HG03060 (cell line): ENCODE measurements around the gene KIAA1549.
A peak's percentile ranks its signal among the peaks of the same experiment; 100 is the strongest.

Experiments used
- ATAC-seq: cut with Tn5 transposase; IDR thresholded peaks from one replicate; pipeline ENCODE4 v1.9.1; 2021; ENCODE audit warnings: low read depth, moderate number of reproducible peaks; ENCODE audit not compliant: unreplicated experiment

Gene KIAA1549

DNA sequence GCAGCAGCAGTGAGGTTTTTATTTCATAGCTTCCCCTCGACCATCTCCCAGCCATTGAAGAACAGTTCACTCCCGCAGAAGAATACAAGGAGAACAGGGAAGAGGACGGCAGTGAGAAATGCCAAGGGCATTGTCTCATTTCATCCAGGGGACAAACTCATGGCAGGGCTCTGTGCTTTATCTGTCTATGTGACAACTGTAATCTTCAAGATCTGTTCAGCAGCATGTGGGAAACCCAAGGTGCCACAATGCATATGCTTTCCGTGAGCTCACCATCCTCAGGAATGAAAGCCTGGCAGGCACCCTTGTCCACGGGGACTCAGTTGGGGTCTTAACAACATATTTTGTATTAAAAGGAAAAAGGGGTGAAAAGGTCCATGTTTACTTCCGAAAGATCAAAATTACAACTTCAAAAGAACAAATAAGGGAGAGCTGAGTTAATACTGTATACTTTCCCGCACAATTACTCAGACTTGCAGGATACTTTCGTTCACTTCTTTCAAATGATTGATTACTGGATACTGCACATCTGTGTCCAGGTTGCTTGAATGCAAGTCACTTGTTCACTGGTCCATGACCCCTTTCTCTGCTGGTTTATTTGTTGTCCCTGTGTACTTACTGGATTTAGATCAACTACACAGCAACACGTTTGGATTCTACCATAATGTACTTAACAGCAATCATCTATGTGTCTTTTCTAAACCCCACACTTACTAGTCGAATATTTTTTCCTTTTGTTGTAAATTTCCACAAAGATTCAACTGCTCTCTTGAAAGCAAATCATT lies 93.1 kb downstream of the KIAA1549 start:
- ATAC-seq = no peak

GRCh38 chr7:138887085-138887710 lies 94.0 kb downstream of the KIAA1549 start:
- ATAC-seq = no peak

- peak; percentile 82 for ATAC-seq
These were observed 94.7 kb downstream of the KIAA1549 start for GRCh38 chr7:138886501-138886917.

- ATAC-seq = no peak
These were observed 95.6 kb downstream of the KIAA1549 start for GRCh38 chr7:138885383-138886147.

DNA sequence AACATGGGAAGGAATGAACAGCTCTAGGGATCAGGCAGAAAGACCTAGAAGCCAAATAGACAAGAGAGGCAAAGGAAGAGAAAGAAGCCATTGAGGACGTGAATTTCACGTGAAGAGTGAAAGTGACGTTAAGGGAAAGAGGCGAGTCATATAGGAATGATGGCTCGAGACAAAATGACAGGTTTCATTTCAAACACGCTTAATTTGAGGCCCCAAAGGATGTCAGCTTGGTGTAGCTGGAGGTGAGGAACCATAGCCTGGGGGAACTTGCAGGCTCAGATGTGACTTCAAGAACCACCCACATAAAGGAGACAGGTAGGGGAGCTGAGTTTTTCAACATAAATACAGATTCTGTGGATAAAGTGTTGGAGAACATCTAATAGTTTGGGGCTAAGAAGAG lies 98.9 kb downstream of the KIAA1549 start:
- no peak for ATAC-seq

DNA sequence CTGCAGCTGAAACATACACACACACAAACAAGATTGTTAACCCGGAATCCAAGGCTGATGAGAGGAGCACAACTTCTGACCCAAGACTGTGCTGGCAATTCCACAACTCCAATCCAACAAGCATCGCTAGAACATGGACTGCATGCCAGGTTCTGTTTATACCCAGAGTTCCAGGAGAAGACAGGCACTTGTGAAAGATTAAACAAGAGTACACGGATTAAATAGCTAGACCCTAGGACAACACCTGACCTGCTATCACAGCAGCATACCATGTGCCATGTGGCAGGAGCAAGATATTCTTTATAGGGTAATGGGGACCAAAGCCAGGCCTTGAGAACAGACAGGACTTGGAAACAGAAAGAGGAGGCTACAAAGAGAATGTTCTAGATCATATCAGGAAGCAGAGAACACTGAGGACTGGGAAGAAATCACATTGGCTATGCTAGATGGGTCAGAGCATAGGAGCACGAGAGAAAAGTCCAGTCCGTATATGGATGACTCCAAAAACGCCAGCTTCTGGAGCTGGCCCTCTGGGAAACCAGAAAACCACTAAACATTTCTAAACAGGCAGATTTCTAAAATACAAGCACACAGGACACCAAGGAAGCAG lies 99.5 kb downstream of the KIAA1549 start:
- ATAC-seq = no peak

DNA sequence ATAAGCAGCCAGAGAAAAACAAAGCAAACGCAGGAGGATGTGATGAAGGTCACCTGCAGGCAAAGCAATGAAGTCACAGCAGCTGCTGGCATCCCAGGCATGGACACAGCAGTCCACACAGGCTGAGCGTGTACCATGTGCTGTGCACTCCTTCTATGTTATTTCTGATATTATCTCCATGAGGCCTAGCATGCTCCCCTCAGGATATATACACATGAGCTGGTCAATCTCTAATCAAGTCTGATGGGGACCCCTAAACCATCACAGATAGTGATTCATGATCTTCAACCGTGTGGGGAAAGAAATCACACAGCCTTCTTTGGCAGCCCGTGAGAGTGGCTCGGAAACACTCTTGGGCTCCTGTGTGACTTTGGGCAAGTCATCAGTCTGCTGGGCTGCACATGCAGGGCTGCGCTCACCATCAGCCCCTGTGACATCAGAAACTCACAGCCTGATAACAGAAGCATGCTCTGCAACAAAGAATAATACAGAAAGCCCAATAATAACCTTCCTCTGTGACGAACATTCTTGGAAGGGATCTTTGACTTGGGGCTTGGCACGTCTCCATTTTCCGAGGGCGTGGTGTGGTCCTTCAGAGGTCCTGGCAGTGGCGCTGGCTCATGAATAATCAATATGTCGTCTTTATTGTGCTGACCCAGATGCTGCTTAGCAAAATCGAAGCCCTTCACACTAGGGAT lies 100.2 kb downstream of the KIAA1549 start:
- ATAC-seq = no peak

DNA sequence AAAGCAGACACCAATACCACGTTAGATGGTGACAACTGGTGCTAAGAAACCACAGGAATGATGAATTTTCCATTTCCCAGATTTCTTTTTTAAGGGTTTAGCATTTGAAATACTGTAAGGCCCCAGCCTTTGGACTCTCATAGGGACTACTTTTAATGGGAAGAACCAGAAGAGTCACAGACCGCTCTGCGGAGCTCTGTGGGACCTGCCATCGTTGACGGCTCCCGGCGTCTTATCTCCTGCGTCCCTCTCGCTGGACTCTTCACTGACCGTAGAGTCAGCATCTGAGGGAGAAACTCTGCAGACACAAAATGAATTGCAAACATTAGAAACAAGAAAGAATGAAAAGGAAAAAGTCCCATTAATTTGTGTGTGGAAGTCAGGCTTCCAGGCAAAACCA lies 101.8 kb downstream of the KIAA1549 start:
- no peak for ATAC-seq

- no peak for ATAC-seq
These were observed 102.3 kb downstream of the KIAA1549 start for GRCh38 chr7:138878856-138879255.

GRCh38 chr7:138878051-138878450 lies 103.1 kb downstream of the KIAA1549 start:
- ATAC-seq = no peak

GRCh38 chr7:138876326-138876725 lies 104.9 kb downstream of the KIAA1549 start:
- no peak for ATAC-seq

DNA sequence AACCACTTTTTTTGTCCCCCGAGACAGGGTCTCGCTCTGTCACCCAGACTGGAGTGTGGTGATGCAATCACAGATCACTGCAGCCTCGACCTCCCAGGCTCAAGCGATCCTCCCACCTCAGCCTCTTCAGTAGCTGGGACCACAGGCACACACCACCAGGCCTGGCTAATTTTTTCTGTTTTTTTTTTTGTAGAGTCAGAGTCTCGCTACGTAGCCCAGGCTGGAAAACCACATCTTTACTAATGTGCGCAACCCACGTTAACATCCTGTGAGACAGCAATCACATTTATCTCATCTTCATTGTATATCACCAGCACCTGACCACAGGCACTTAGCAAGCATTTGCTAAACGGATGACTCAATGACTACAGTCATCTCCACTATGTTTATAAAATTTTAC lies 105.4 kb downstream of the KIAA1549 start:
- ATAC-seq = no peak

DNA sequence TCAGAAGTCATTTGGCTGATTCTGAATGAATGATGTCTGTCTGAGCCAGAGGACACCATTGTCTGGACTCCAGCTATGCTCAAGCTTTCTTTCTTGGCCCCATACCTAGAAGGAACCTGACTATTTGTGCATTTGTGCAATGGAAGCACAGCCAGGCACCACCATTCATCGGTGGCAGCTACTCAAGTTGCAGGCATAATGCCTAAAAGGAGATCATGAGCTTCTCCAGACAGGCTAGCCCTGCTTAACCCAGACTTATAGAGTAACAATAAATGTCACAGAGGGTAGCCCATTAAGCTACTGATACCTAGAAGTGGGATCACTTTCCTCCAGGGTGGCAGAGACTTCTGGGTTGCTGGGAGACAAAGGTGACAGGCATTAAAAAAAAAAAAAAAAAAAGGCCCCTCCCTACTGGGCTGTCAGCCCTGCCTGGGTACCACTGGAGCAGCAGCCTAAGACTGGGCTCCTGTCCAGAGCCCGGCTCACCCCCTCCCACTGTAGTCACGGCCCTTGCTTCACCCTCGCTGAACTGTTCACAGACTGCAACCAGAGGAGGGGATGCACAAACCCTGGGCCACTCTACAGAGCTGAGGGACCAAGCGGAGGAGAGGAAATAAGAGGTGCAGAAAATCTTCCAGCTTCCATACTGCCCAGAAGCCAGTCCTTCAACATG lies 107.8 kb downstream of the KIAA1549 start:
- no peak for ATAC-seq

DNA sequence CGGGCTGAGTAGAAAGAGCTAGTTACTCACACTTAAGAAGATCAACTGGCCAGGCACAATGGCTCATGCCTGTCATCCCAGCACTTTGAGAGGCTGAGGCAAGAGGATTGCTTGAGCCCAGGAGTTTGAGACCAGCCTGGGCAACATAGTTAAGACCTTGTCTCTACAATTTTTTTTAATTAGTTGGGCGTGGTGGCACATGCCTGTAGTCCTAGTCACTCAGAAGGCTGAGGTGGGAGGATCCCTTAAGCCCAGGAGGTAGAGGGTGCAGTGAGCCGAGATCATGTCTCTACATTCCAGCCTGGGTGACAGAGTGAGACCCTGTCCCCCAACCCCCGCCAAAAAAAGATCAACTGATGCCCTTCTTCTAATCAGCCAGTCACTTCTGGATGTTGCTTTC lies 108.6 kb downstream of the KIAA1549 start:
- no peak for ATAC-seq

DNA sequence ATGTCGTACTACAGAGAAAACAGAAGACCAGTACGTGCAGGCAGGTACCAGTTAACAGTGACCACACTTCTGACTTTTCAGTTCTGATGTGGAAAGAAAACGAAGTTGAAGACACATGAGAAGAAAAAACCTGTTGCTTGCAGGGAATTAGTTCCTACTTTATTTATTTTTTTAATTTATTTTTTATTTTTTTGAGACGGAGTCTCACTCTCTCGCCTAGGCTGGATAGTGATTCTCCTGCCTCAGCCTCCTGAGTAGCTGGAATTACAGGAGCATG lies 109.4 kb downstream of the KIAA1549 start:
- no peak for ATAC-seq

- no peak for ATAC-seq
These were observed 110.0 kb downstream of the KIAA1549 start for GRCh38 chr7:138871065-138871813.

GRCh38 chr7:138869353-138869752 lies 111.8 kb downstream of the KIAA1549 start:
- ATAC-seq = no peak

DNA sequence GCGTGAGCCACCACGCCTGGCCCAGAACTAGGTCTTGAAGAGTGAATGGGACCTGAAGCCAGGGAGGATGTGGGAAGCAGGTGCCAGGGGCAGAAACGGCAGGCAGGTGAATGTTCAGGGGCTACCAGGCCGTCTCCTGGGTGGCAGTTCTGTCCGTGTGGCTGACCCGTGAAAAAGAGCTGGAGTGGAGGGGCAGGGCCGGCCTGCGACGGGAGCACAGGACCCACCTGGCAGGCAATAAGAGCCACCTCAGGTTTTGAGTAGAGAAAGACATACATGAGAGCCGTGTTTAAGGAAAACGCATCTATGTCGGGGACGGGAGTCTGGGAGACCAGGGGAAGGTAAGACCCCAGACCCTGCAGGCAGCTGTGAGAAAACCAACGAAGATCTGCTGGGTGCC lies 112.5 kb downstream of the KIAA1549 start:
- no peak for ATAC-seq

DNA sequence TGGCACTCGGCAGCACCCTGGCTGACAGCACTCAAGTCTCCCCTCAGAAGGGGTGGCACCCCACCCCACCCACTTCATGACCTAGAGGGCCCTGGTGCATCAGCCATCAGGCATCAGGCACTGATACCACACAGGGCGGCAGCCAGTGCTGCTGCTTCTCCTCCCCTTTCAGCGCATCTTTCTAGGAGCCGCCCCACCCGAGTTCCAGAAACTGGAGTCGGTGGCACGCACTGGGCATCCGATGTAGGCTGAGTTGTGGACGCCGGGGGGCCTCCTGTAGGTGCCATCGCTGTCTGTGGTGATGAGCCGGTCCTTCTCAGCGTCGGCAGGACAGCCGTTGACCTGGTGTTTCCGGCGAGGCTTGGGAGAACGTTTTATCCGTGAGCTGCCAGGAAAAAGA lies 113.4 kb downstream of the KIAA1549 start:
- ATAC-seq = no peak
